AG09309 (cell line): ENCODE measurements around the gene ADAMTS17.

ENCODE experiments used
- DNase-seq: peaks from one replicate; pipeline ENCODE4 v3.0.0-alpha.2; 2010; ENCODE audit warnings: low read depth
- H3K4me3 ChIP-seq: 2 replicates; pipeline ENCODE4 v1.5.1; 2011; ENCODE audit warnings: mild to moderate bottlenecking, low read depth, low read length, moderate library complexity; ENCODE audit not compliant: control insufficient read depth
- TF ChIP-seq, protein P1 (sequence below): IDR thresholded peaks from 2 replicates; pipeline ENCODE4 v1.5.1; 2011; ENCODE audit warnings: mild to moderate bottlenecking, low read depth, low read length, inconsistent platforms; ENCODE audit not compliant: insufficient read depth, control insufficient read depth; ENCODE audit errors: missing control alignments

ADAMTS17 gene

DNA sequence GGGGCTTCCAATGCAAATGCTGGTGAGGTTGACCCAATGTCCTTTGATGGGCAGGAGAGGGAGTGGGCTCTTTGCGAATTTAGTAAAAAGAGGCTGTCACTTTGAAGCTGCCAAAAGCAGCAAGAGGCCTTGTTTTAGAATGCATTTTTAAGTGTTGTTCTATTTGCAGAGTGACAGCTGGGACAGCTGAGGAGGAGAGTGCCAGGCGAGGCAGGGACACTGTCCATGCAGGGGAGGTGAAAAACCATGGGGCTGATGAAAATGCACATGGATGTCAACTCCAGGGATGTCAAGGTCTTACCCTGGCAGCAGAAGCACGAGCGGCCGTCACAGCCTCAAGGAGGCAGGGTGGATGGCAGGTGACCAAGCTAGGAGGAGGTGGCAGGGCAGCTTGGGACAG is 279.8 kb downstream of the ADAMTS17 start:
- H3K4me3 ChIP-seq, result no peak overlapping the region
- TF ChIP-seq, protein P1, sequence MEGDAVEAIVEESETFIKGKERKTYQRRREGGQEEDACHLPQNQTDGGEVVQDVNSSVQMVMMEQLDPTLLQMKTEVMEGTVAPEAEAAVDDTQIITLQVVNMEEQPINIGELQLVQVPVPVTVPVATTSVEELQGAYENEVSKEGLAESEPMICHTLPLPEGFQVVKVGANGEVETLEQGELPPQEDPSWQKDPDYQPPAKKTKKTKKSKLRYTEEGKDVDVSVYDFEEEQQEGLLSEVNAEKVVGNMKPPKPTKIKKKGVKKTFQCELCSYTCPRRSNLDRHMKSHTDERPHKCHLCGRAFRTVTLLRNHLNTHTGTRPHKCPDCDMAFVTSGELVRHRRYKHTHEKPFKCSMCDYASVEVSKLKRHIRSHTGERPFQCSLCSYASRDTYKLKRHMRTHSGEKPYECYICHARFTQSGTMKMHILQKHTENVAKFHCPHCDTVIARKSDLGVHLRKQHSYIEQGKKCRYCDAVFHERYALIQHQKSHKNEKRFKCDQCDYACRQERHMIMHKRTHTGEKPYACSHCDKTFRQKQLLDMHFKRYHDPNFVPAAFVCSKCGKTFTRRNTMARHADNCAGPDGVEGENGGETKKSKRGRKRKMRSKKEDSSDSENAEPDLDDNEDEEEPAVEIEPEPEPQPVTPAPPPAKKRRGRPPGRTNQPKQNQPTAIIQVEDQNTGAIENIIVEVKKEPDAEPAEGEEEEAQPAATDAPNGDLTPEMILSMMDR, result no peak
- DNase-seq, result no peak

DNA sequence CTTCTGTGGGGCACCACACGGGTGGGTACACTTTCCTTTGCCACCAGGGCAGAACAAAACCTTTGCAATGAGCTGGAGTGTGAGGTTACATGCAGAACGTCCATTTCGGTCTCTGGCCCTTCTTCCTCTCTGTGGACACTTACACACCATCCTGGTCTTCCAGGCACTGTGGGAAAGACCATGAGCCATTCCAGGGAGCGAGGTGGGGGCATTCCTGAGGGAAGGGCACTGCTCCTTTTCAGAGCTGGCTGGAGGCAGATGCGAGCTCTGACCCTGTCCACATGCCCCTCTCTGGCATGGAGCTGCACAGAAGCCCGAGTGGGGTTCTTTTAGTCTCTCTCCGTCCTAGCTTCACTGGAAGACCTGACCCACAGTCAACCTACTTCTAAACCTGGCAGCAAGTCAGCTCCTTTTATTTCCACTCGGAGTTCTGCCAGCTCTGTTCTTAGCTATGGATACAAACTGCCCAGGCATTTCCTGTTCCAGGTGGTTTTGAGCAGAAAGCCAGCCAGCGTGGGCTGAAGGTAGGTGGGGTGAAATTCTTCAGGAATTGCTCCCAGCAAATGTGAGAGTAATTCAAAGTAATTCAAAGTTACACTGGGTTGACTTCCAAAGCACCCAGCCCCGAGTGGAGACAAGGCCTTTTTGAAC is 281.4 kb downstream of the ADAMTS17 start:
- no peak overlapping the region for H3K4me3 ChIP-seq
- DNase-seq, result peak; percentile 23
- TF ChIP-seq, protein P1, result no peak

DNA sequence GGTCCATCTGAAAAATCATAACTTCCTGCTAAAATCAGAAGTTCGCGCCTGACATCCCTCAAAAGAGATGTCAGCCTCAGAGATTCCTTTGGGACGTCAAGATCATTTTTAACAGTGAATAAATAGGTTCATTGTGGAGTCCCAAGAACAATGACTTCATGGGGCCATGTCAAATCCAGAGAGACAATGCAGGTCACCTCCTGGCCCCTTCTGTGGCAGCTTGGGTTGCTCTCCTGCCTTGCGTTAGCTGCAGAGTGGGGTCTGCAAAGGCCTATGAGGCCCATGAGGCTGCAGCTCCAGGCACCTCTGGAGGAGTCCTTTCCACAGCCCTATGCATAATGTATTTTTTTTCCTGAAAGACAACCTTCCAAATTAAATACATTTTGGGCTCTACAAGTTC is 282.3 kb downstream of the ADAMTS17 start:
- TF ChIP-seq, protein P1, result no peak
- H3K4me3 ChIP-seq, result no peak overlapping the region
- no peak for DNase-seq

DNA sequence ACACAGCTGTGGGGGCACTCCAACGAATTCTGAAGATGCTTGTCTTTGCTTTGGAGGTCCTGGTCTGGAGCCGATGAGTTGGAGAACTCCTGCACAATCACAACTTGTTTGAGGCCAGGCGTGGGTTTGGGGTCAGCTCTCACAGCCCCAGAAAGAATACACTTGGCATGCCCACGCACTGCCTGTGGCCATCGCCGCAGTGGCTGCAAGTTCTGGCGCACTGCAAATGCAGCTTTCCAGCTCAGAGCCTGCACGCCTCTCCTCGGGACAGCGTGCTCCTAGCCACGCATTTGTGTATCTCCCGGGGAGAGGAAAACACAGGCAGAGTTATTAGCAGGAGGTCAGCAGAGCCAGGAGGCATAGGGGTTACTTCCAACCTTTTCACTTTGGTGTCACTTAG is 282.7 kb downstream of the ADAMTS17 start:
- no peak for DNase-seq
- TF ChIP-seq, protein P1, result no peak
- H3K4me3 ChIP-seq, result no peak overlapping the region

DNA sequence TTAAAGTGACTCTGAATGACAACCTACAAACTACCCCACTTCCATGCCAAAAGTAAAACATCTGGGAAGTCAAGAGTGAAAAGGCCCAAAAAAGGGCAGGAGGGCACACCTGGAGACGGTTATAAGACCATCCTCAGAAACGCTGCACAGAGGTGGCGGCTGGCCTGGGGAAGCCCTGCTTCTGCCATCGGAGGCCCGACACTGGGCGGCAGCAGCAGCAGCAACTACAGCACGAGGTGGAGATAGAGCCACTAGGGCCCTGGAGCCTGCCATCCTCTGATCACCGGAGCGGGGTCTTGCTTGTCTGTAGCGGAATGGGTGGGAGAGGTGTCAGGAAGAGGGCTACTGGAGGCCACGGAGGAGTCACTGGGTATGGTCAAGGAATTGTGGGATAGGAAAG is 283.3 kb downstream of the ADAMTS17 start:
- TF ChIP-seq, protein P1, result no peak
- no peak for DNase-seq
- H3K4me3 ChIP-seq, result no peak overlapping the region

DNA sequence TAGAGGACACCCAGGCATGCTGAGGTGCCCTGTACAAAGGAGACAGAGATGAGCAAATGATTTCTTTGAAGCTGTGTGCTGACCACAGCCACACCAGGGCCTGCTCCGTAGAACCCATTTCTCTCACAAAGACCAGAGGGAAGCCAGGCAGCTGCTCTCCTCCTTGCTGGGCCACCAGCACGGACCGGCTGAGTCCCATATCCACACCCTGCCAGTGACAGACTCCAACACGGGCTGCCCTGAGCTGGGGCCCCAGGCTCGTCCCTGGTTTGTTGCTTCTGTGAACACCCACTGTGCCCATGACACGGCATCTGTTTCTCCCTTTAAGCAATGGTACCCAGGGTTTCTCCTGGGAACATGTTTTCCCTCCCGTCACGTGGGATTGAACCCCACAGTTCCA is 284.5 kb downstream of the ADAMTS17 start:
- DNase-seq, result no peak
- H3K4me3 ChIP-seq, result no peak overlapping the region
- TF ChIP-seq, protein P1, result no peak
